Activated B cell treated with CpG ODN at 0.5 μM for 24 hours (primary cell): ENCODE results near the gene MYADML2. TPM values are rescaled to one million over a fixed set of nuclear protein-coding genes. Genes with fewer than 3 reads are reported as not detected.
"Not testable (repeated sequence)": the region's sequence is repeated elsewhere in the genome, so short reads cannot be mapped to it uniquely, and the experiment has no call there.

Experiments
- ATAC-seq: fragments of 200-7000 bp; cut with Tn5 transposase; one replicate; pipeline ENCODE4 v1.10.0; 2021; ENCODE audit warnings: low read depth, mild to moderate bottlenecking, moderate library complexity
- CTCF ChIA-PET: fragments of 350-600 bp; sonication (Branson Sonifier 250); formaldehyde crosslinking; loops from one replicate; lab custom pipeline; 2021; ENCODE audit warnings: antibody characterized with exemption; lab: Charles Lee
- POLR2A ChIA-PET: fragments of 350-600 bp; sonication (Branson Sonifier 250); formaldehyde crosslinking; loops from one replicate; lab custom pipeline; 2021; ENCODE audit warnings: antibody characterized with exemption; lab: Charles Lee
- DNase-seq: peaks from one replicate; pipeline ENCODE4 v3.0.0; 2022
- H3K27ac Mint-ChIP-seq: one replicate; pipeline ENCODE4 v1.8.0; 2020; ENCODE audit warnings: mixed read lengths
- H3K27me3 Mint-ChIP-seq: one replicate; pipeline ENCODE4 v1.8.0; 2021; ENCODE audit warnings: mixed read lengths
- H3K36me3 Mint-ChIP-seq: one replicate; pipeline ENCODE4 v1.8.0; 2021; ENCODE audit warnings: low read depth, mixed read lengths
- H3K4me1 Mint-ChIP-seq: one replicate; pipeline ENCODE4 v1.8.0; 2021; ENCODE audit warnings: mixed read lengths
- H3K4me3 Mint-ChIP-seq: one replicate; pipeline ENCODE4 v1.8.0; 2020; ENCODE audit warnings: mild to moderate bottlenecking, mixed read lengths
- H3K9me3 Mint-ChIP-seq: one replicate; pipeline ENCODE4 v1.8.0; 2020; ENCODE audit warnings: mixed read lengths
- CTCF ChIP-seq: fragments of 200-600 bp; IDR thresholded peaks from one replicate; pipeline ENCODE4 v1.8.0; 2022; ENCODE audit warnings: antibody characterized with exemption, mild to moderate bottlenecking
- intact Hi-C: fragments of 100-400 bp; cut with micrococcal nuclease; formaldehyde crosslinking; loops from one replicate; pipeline ENCODE4 v1.15.1; 2024
- total RNA-seq: library from RNA; stranded (reverse); gene quantifications from 2 replicates; pipeline ENCODE4 v1.2.3, GENCODE V29; 2022

The MYADML2 gene
- total RNA-seq, 1 donor from 2014 or later: not detected

GRCh38 chr17:81987161-81987770 lies 40.2 kb upstream of the MYADML2 start:
- Mint-ChIP-seq H3K36me3 (peaks cover 46% of the 10 kb centered on the region), H3K4me3 (no peak overlapping the region), H3K27me3 (no peaks in the 10 kb centered on the region), H3K27ac (no peak overlapping the region), H3K9me3 (no peaks in the 10 kb centered on the region), H3K4me1 (peaks cover 13% of the 10 kb centered on the region)
- CTCF ChIA-PET: no interaction called here
- TF ChIP-seq CTCF: no peak
- intact Hi-C loops: no loop called here
- POLR2A ChIA-PET: no interaction called here
- DNase-seq (no peak), ATAC-seq (no peak)

- intact Hi-C loops: no loop called here
- ChIA-PET POLR2A (no interaction called here), CTCF (no interaction called here)
- Mint-ChIP-seq H3K4me1 (peaks cover 13% of the 10 kb centered on the region), H3K4me3 (no peak overlapping the region), H3K9me3 (no peaks in the 10 kb centered on the region), H3K36me3 (peaks cover 46% of the 10 kb centered on the region), H3K27me3 (no peaks in the 10 kb centered on the region), H3K27ac (no peak overlapping the region)
- ATAC-seq: no peak
- DNase-seq: no peak
- TF ChIP-seq CTCF: no peak
These were observed 39.6 kb upstream of the MYADML2 start for GRCh38 chr17:81986606-81987005.

GRCh38 chr17:81984773-81985410 lies 37.9 kb upstream of the MYADML2 start:
- ChIA-PET POLR2A (no interaction called here), CTCF (interaction anchor here (0.9 kb wide), 1 partner anchor 25 kb away, joined by 4 read pairs; no protein-coding TSS in a partner anchor)
- H3K4me3 Mint-ChIP-seq: no peak overlapping the region
- H3K27me3 Mint-ChIP-seq: no peaks in the 10 kb centered on the region
- peaks cover 49% of the 10 kb centered on the region for H3K36me3 Mint-ChIP-seq
- ATAC-seq (no peak), DNase-seq (no peak)
- TF ChIP-seq CTCF: no peak
- intact Hi-C loops: no loop called here
- no peaks in the 10 kb centered on the region for H3K9me3 Mint-ChIP-seq
- no peak overlapping the region for H3K27ac Mint-ChIP-seq
- H3K4me1 Mint-ChIP-seq: peaks cover 20% of the 10 kb centered on the region

- no peak for TF ChIP-seq CTCF
- Mint-ChIP-seq H3K4me1 (peaks cover 23% of the 10 kb centered on the region), H3K4me3 (no peak overlapping the region), H3K27ac (no peak overlapping the region), H3K36me3 (peaks cover 50% of the 10 kb centered on the region), H3K9me3 (no peaks in the 10 kb centered on the region), H3K27me3 (no peaks in the 10 kb centered on the region)
- intact Hi-C loops: no loop called here
- ChIA-PET CTCF (no interaction called here), POLR2A (no interaction called here)
- DNase-seq (no peak), ATAC-seq (no peak)
These were observed 36.8 kb upstream of the MYADML2 start for GRCh38 chr17:81983639-81984373.

- H3K4me3 Mint-ChIP-seq: no peak overlapping the region
- H3K36me3 Mint-ChIP-seq: peaks cover 47% of the 10 kb centered on the region
- ChIA-PET CTCF (no interaction called here), POLR2A (no interaction called here)
- no peak for ATAC-seq
- no peak overlapping the region for H3K27ac Mint-ChIP-seq
- no peaks in the 10 kb centered on the region for H3K27me3 Mint-ChIP-seq
- DNase-seq: no peak
- H3K9me3 Mint-ChIP-seq: no peaks in the 10 kb centered on the region
- peaks cover 27% of the 10 kb centered on the region for H3K4me1 Mint-ChIP-seq
- intact Hi-C loops: no loop called here
- TF ChIP-seq CTCF: no peak
These were observed 36.1 kb upstream of the MYADML2 start for GRCh38 chr17:81983011-81983638.

- CTCF ChIA-PET, H3K27me3 Mint-ChIP-seq, ATAC-seq, intact Hi-C loops, H3K27ac Mint-ChIP-seq, DNase-seq, H3K4me3 Mint-ChIP-seq, H3K9me3 Mint-ChIP-seq: not testable (repeated sequence)
- Mint-ChIP-seq H3K4me1 (peaks cover 34% of the 10 kb centered on the region), H3K36me3 (peaks cover 41% of the 10 kb centered on the region)
- POLR2A ChIA-PET: interaction anchor here (0.9 kb wide), 1 partner anchor 41 kb away, joined by 3 read pairs; the partner anchor contains the start of genes CENPX and LRRC45
These were observed 34.5 kb upstream of the MYADML2 start for GRCh38 chr17:81981511-81981910.
